Measurements from ENCODE around the gene ATP9B.

DNA sequence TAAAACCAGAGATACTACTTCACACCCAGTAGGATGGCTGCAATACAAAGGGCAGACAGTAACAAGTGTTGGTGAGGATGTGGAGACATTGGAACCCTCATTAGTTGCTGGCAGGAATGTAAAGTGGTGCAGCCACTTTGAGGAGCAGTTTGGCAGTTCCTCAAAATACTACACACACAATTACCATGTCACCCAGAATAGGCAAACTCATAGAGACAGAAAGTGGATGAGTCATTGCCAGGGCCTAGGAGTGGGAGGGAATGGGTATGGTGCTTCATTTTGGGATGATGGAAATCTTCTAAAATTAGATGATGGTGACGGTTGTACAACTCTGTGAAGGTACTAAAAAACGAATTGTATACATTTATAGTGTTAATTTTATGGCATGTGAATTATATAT lies 54.8 kb downstream of the ATP9B start:
- TF ChIP-seq, protein P1, sequence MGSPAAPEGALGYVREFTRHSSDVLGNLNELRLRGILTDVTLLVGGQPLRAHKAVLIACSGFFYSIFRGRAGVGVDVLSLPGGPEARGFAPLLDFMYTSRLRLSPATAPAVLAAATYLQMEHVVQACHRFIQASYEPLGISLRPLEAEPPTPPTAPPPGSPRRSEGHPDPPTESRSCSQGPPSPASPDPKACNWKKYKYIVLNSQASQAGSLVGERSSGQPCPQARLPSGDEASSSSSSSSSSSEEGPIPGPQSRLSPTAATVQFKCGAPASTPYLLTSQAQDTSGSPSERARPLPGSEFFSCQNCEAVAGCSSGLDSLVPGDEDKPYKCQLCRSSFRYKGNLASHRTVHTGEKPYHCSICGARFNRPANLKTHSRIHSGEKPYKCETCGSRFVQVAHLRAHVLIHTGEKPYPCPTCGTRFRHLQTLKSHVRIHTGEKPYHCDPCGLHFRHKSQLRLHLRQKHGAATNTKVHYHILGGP (tag by site-specific recombination; IDR thresholded peaks at IDR 0.05), result no peak
- no peak for TF ChIP-seq ZBTB1 (tag by site-specific recombination; IDR thresholded peaks at IDR 0.05)
- TF ChIP-seq, protein P2, sequence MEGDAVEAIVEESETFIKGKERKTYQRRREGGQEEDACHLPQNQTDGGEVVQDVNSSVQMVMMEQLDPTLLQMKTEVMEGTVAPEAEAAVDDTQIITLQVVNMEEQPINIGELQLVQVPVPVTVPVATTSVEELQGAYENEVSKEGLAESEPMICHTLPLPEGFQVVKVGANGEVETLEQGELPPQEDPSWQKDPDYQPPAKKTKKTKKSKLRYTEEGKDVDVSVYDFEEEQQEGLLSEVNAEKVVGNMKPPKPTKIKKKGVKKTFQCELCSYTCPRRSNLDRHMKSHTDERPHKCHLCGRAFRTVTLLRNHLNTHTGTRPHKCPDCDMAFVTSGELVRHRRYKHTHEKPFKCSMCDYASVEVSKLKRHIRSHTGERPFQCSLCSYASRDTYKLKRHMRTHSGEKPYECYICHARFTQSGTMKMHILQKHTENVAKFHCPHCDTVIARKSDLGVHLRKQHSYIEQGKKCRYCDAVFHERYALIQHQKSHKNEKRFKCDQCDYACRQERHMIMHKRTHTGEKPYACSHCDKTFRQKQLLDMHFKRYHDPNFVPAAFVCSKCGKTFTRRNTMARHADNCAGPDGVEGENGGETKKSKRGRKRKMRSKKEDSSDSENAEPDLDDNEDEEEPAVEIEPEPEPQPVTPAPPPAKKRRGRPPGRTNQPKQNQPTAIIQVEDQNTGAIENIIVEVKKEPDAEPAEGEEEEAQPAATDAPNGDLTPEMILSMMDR (tag by site-specific recombination; IDR thresholded peaks at IDR 0.05), result no peak
- no peak for TF ChIP-seq YY1 (tag by site-specific recombination; IDR thresholded peaks at IDR 0.05)
- TF ChIP-seq, protein P3, sequence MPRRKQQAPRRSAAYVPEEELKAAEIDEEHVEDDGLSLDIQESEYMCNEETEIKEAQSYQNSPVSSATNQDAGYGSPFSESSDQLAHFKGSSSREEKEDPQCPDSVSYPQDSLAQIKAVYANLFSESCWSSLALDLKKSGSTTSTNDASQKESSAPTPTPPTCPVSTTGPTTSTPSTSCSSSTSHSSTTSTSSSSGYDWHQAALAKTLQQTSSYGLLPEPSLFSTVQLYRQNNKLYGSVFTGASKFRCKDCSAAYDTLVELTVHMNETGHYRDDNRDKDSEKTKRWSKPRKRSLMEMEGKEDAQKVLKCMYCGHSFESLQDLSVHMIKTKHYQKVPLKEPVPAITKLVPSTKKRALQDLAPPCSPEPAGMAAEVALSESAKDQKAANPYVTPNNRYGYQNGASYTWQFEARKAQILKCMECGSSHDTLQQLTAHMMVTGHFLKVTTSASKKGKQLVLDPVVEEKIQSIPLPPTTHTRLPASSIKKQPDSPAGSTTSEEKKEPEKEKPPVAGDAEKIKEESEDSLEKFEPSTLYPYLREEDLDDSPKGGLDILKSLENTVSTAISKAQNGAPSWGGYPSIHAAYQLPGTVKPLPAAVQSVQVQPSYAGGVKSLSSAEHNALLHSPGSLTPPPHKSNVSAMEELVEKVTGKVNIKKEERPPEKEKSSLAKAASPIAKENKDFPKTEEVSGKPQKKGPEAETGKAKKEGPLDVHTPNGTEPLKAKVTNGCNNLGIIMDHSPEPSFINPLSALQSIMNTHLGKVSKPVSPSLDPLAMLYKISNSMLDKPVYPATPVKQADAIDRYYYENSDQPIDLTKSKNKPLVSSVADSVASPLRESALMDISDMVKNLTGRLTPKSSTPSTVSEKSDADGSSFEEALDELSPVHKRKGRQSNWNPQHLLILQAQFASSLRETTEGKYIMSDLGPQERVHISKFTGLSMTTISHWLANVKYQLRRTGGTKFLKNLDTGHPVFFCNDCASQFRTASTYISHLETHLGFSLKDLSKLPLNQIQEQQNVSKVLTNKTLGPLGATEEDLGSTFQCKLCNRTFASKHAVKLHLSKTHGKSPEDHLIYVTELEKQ (tag by site-specific recombination; IDR thresholded peaks at IDR 0.05; ENCODE audit: borderline replicate concordance), result no peak
- TF ChIP-seq, protein P4, sequence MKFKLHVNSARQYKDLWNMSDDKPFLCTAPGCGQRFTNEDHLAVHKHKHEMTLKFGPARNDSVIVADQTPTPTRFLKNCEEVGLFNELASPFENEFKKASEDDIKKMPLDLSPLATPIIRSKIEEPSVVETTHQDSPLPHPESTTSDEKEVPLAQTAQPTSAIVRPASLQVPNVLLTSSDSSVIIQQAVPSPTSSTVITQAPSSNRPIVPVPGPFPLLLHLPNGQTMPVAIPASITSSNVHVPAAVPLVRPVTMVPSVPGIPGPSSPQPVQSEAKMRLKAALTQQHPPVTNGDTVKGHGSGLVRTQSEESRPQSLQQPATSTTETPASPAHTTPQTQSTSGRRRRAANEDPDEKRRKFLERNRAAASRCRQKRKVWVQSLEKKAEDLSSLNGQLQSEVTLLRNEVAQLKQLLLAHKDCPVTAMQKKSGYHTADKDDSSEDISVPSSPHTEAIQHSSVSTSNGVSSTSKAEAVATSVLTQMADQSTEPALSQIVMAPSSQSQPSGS (tag by site-specific recombination; IDR thresholded peaks at IDR 0.05; ENCODE audit: low read depth), result no peak
- TF ChIP-seq ZBTB7A (tag by site-specific recombination; IDR thresholded peaks at IDR 0.05; ENCODE audit: low read depth), result no peak
- no peak for TF ChIP-seq HOXA7 (CRISPR knock-in tag; IDR thresholded peaks at IDR 0.05; ENCODE audit: borderline replicate concordance)
- no peak for TF ChIP-seq ZBTB17 (tag by site-specific recombination; IDR thresholded peaks at IDR 0.05)
- TF ChIP-seq TRIM28 (IDR thresholded peaks at IDR 0.05; ENCODE audit: borderline replicate concordance, low read length), result no peak
- no peak for TF ChIP-seq SETDB1 (IDR thresholded peaks at IDR 0.05; ENCODE audit: insufficient read length, low read length)
- TF ChIP-seq ZBTB8A (tag by site-specific recombination; IDR thresholded peaks at IDR 0.05), result no peak

Measured in HEK293 (cell line).